ENCODE results near the gene MSRB3.
A peak's percentile ranks its signal among the peaks of the same experiment; 100 is the strongest.

The MSRB3 gene

DNA sequence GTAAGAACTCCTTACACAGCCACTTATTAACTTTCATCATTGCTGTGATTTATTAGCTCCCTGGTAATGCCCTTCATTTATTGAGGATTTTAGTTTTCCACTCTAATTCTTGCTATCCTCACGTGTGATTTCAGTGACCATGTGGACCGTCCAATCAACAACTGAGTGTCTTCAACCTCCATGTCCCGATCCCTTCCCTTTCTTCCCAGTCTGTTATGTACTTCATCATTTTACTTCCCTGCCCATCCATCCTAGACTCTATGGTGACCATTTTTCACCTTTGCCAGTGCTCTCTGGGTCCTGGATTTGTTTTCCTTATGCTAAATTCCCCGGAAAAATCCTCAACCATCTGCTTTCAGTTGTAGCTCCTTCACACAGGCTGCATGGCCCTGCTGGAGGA, 111.0 kb downstream of the MSRB3 start:
- FAIRE-seq (no peak), DNase-seq (ENCODE audit: low spot score) (no peak)

DNA sequence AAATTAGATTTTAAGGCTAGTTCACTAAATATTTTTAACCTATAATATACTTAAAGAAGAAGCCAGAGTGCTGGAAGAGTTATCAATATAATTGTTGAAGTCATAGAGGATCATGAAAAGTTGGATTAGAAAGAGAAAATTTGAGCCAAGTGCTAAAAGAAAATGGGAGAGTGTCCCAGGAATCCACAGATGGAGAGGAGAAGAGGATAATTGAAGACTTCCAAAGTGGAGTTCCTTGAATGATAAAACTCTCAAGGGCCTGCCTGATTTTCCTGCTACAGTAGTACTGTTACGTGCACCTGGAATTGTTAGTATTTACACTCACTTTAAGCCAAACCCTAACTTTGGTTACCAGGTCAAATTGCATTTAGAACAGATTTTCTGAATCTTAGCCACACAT, 113.2 kb downstream of the MSRB3 start:
- no peak for FAIRE-seq
- DNase-seq (ENCODE audit: low spot score), result no peak

GRCh38 chr12:65392491-65392890, 114.0 kb downstream of the MSRB3 start:
- DNase-seq (ENCODE audit: low spot score) (no peak), FAIRE-seq (no peak)

- DNase-seq (ENCODE audit: low spot score) (no peak), FAIRE-seq (no peak)
Measured at GRCh38 chr12:65403188-65403587, 124.7 kb downstream of the MSRB3 start.

DNA sequence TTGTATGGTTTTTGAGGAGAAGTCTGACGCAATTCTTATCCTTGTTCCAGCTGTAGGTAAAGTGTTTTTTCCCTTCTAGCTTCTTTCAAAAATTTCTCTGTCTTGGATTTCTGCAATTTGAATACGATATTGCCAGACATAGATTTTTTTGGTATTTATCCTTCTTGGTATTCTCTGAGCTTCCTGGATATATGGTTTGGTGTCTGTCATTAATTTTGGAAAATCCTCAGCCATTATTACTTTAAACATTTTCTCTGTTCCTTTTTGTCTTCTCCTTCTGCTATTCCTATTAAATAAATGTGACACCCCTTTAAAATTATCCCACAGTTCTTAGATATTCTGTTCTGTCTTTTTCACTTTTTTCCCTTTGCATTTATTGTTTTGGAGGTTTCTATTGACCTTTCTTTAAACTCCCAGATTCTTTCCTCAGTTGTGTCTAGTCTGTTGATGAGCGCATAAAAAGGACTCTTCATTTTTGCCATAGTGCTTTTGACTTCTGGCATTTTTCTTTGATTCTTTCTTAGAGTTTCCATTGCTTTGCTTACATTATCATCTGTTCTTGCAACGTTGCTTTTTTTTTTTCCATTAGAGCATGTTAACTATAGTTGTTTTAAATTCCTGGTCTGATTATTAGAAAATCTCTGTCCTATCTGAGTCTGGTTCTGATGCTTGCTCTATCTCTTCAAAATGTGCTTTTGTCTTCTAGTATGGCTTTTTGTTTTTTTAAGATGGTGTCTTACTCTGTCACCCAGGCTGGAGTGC, 129.1 kb downstream of the MSRB3 start:
- FAIRE-seq (no peak), DNase-seq (ENCODE audit: low spot score) (no peak)

DNA sequence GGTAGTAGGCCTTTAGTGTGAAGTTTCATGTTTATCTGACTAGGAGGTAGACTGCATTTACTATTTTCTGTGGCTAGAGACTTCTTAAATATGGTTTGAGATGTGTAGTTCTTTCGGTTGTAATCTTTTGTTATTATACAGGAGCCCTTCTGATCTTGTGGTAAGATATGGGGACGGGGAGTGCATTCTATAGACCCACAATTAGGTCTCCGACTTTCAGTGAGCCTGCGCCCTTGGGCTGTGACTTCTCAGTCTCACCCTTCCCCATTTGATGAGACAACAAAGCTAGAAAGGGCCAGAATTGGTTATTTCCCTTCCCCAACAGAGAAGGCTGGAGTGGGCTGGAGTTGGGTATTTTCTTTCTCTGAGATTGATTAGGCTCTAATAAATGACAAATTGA, 130.0 kb downstream of the MSRB3 start:
- FAIRE-seq (no peak), DNase-seq (ENCODE audit: low spot score) (no peak)

DNA sequence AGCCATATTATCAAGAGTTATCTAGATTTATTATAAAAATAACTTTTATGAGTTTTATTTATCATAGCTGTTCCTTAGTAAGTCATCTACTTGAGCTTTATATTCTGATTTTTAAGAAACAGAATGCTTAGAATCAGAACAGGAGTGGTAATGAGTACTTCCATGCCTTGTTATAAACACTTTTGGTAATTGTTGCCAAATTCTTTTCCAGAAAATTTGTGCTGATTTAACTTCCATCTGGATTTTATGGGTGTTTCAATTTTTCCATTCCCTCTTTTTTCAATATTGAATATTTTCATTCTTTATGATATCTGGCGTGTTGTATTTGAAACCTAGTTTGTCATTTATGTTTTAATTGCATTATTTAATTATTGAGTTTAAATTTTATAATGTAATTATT, 131.2 kb downstream of the MSRB3 start:
- FAIRE-seq (peak; percentile 18), DNase-seq (ENCODE audit: low spot score) (no peak)

DNA sequence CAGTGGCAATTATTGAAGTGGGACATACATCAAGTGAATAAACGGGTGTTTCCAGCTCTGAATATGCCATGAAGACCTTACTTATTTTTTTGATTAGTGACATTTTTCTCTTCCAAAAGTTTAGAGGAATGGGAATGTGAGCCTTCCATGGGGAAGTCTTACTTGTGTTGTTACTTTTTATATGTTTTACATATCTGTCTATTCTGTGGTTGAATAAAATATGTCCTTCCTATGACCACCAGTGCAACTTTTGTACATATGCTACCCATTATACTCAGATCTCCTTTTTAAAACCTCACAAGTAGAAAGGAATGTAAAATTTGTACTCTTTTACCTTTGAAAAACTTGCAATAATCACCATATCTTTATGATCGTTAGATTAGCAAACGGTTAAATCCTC, 132.7 kb downstream of the MSRB3 start:
- DNase-seq (ENCODE audit: low spot score), result no peak
- no peak for FAIRE-seq

GRCh38 chr12:65414526-65414925, 136.0 kb downstream of the MSRB3 start:
- FAIRE-seq, result no peak
- DNase-seq (ENCODE audit: low spot score), result no peak

DNA sequence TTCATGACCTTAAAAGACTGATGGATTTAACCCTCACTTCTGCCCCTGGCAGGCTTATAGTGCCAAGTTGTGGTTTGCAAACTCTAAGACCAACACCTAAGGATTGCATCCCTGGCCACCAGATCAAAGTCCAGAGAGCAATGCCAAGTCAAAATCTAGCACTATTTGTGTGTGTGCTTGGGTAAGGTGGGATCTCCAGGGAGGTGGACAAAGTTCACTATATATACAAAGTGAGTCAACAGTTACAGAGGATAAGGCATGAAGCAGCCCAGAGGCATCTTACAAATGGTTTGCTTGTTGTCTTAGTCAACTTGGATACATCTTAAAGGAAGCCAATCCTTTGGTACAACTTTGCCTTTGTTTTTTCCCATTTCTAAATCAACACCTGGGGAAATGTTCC, 137.3 kb downstream of the MSRB3 start:
- FAIRE-seq, result no peak
- peak; percentile 50 for DNase-seq (ENCODE audit: low spot score)

DNA sequence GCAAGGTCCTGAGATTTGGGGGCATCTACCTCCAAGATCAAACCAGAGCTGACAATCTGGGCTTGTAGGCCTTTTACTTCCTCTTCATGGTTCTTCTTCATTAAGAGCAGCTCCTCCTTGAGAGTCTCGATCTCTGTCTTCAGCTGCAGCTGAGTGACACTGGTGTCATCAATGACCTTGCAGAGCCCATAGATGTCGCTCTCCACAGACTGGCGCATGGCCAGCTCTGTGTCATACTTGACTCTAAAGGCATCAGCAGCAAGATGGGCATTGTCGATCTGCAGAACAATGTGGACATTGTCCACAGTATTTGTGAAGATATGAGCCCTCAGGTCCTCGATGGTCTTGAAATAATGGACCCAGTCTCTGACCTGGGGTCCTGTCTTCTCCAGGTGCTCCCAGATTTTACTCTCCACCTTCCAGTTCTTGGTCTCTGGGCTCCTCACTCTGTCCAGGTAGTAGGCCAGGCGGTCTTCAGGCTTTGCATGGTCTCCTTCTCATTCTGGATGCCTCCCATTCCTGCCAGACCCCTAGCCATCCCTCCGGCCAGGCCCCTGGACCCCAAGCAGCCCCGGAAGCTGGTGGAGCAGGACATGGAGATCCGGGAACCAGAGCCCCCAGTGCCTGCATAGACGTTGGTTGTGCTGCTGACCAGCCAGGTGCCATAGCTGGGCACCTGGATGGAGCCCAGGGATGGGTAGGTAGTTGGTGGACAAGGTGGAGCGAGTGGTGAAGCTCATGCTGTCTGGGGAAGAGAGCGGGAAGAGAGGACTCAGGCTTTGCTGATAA, 141.0 kb downstream of the MSRB3 start:
- DNase-seq (ENCODE audit: low spot score) (no peak), FAIRE-seq (no peak)

DNA sequence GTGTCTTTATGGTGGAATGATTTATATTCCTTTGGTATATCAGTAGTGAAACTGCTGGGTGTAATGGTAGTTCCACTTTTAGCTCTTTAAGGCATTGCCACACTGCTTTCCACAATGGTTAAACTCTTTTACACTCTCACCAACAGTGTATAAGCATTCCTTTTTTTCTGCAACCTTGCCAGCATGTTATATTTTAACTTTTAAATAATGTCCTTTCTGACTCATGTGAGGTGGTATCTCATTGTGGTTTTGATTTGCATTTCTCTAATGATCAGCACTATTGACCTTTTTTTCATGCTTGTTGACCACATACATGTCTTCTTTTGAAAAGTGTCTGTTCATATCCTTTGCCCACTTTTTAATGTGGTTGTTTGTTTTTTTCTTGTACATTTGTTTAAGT, 142.5 kb downstream of the MSRB3 start:
- FAIRE-seq, result peak; percentile 96

GRCh38 chr12:65427646-65428045, 149.2 kb downstream of the MSRB3 start:
- FAIRE-seq, result peak; percentile 80
- DNase-seq (ENCODE audit: low spot score), result peak; percentile 74

More for the DNA sequence above, 142.5 kb downstream of the MSRB3 start:
- DNase-seq (ENCODE audit: low spot score), result peak; percentile 73

- DNase-seq (ENCODE audit: low spot score) (no peak), FAIRE-seq (no peak)
Measured at GRCh38 chr12:65430006-65430405, 151.5 kb downstream of the MSRB3 start.

GRCh38 chr12:65430571-65431306, 152.3 kb downstream of the MSRB3 start:
- DNase-seq (ENCODE audit: low spot score) (peak; percentile 87), FAIRE-seq (peak; percentile 98)

DNA sequence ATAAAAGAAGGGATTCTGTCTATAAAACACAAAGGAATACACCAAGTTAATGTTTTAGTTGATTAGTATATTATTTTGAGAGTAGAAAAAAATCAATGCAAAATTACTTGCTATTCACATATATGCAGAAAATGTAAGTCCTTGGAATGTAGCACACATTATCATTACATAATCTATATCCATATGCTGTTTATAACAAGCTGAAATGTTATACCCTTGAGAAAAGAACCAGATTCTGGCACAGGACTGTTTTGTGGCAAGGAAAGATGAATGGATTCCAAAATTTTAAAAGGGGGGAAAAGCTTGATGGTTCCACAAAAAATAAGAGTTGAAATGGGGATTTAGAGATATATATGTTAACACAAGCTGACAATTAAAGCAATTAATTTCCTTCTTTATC, 153.6 kb downstream of the MSRB3 start:
- DNase-seq (ENCODE audit: low spot score) (no peak), FAIRE-seq (peak; percentile 44)

GRCh38 chr12:65432651-65433050, 154.2 kb downstream of the MSRB3 start:
- FAIRE-seq (no peak), DNase-seq (ENCODE audit: low spot score) (no peak)

- DNase-seq (ENCODE audit: low spot score) (no peak), FAIRE-seq (no peak)
Measured at GRCh38 chr12:65434737-65435136, 156.3 kb downstream of the MSRB3 start.

DNA sequence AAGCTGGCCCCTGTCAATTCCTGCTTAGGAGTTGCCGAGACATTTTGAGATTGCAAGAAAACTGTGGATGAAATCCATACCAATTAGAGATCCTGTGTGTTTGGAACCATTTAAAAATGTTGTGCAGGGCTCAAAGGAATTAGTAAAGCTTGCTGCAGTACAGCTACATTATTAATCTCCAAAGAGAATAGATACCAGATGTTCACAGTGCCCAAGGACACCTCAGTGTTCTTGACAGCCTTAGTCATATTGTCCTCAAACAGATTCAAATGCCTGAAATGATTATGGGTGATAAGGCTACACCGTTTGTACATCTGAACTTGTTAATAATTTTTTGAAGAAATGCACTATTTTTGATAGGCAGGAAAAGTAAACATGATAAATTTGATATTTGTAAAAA, 164.6 kb downstream of the MSRB3 start:
- FAIRE-seq, result no peak

DNA sequence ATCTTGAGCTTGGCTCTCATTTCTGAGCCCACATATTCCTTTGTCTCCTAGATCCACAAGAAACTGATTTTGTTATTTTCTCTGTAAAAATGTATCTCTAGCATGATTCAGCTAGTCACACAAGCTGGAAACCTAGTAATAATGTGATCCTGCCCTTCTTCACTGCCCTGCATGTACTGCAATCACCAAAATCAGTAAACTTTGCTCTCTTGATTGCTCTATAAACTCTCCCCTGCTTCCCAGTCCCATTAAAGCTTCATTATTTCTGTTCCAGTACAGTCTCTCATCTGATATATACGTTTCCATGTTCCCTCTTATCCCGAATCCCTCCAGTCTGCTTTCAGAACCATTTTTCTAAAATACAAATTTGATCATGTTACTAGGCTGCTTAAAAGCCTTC, 166.5 kb downstream of the MSRB3 start:
- no peak for DNase-seq (ENCODE audit: low spot score)
- FAIRE-seq, result no peak

More for the DNA sequence above, 164.6 kb downstream of the MSRB3 start:
- DNase-seq (ENCODE audit: low spot score), result no peak

DNA sequence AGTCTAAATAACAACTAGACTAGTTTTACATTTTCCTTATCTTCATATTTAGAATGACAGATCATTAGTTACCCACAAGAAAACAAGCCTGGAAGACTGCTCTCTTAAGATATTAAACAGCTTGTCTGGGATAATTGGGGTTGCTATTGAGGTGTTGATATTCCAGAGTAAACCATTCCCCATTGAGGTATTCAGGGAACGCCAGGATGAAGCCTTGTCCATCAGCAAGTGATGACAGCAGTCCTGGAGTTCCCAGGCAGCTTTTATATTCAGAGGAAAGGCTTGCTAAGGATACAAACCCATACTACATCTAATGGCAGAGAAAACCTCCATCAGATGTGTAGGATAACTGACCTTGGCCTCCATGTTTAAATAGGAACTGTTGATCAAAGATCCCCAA, 168.4 kb downstream of the MSRB3 start:
- FAIRE-seq, result no peak
- no peak for DNase-seq (ENCODE audit: low spot score)

DNA sequence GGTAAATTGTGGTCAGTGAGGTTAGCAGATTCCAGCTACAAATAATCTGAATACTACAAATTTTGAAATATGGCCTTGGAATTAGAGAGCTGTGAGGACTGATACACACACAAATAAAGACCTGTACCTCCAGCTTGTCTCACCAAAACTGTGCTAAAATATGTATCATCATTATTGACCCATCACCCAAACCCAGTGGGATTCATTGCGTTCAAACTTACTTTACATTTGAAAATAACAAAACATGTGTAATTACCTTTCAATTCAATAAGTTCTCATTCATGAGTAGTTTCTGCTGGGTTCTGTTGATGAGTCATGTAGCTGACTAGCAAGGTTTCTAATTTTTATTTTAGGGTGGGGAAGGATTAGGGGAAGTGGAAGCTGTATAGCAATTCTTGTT, 170.9 kb downstream of the MSRB3 start:
- FAIRE-seq, result peak; percentile 7

More for the DNA sequence above, 170.9 kb downstream of the MSRB3 start:
- DNase-seq (ENCODE audit: low spot score), result no peak

Data from RCC 7860 (cell line).